ENCODE data around the gene VTI1B.

Gene VTI1B

GRCh38 chr14:67675219-67675582 is 769 bp upstream of the VTI1B start:
- DNase-seq = no peak

- peak; percentile 71 for DNase-seq
Measured at GRCh38 chr14:67674139-67674479, 323 bp downstream of the VTI1B start.

- DNase-seq = no peak
Measured at GRCh38 chr14:67673451-67673850, 981 bp downstream of the VTI1B start.

DNA sequence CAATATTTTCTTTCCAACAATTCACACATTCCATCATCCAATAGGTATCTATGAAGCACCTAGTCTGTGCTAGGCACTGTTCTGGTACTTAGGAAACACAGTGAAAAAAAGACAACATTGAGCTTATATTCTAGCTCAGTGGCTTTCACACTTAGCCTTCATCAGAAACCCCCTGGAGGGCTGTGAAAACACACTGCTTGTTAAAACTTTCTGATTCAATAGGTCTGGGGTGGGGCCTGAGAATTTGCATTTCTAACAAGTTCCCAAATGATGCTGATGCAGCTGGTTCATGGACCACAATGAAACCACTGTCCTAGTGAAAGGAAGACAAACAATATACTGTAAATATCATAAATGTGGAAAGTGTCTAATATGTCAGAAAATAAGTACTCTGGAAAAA is 5.9 kb downstream of the VTI1B start:
- no peak for DNase-seq

DNA sequence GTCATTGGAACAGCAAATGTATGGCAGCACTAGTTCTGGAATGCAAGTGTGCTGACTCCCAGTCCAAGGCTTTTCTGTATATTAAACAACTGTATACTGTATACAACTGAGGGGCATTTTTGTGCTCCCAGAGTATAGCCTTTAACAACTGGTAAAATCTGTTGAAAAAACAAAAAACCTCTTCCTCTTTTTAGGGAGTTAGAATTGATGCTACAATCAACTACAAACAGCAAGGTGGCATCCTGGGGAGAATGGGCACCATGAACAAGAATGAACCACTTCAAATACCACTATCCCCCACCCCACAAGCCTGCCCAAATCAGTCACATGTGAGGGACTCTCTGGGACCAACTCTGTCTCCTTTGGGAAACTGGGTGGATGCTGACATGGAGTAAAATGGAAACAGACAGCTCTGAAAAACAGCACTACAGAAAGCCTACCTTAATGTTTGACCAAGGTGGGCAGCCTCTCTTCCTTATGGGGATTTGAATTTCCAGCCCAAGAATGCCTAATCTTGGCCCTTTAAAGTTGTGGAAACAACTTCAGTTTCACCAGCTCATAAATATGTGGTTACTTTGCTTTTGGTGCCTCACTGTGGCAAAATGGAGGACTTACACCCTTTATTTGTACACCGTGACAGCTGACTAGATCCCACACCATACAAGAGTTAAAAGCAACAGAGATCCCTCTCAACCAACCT is 7.5 kb downstream of the VTI1B start:
- peak; percentile 59 for DNase-seq

GRCh38 chr14:67665868-67666267 is 8.6 kb downstream of the VTI1B start:
- no peak for DNase-seq

- DNase-seq = no peak
Measured at GRCh38 chr14:67663633-67664032, 10.8 kb downstream of the VTI1B start.

GRCh38 chr14:67653651-67654280 is 20.7 kb downstream of the VTI1B start:
- no peak for DNase-seq

DNA sequence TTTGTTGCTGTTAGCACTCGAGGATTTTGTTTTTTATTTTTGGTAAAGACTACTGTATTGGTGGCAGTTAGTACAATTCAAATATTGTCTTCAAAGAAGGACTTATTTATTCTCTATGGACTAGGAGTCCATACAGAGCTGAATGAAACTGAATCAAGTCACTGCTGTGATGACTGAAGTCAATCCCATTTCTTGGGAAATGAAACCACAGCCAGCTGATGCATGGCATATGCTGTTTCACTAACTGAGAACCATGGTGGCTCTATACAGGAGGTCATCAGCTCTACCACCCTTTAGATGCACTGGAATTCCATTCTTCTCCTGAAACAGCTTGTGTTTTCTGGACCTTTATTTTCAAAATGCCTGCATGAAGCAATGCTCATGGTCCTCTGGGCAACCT is 22.2 kb downstream of the VTI1B start:
- DNase-seq = no peak

- DNase-seq = no peak
Measured at GRCh38 chr14:67650694-67651093, 23.7 kb downstream of the VTI1B start.

DNA sequence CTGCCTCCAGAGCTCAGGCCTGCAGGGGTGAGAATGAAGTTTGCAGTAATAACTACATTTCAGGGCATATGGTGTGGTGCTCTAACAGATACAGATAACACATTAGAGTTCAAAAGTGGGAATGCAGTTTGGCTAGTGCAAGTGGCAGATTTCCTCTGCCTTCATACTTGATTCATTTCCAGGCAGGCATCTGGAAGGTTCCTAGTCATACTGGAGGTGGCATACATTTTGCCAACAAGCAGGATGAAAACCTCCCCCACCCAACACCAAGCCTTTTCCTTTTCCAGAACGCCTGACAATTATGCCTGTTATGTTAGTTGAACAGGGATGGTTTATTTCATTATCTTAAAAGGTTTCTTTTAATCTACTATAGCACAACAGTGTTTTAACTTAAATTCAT is 24.3 kb downstream of the VTI1B start:
- no peak for DNase-seq

DNA sequence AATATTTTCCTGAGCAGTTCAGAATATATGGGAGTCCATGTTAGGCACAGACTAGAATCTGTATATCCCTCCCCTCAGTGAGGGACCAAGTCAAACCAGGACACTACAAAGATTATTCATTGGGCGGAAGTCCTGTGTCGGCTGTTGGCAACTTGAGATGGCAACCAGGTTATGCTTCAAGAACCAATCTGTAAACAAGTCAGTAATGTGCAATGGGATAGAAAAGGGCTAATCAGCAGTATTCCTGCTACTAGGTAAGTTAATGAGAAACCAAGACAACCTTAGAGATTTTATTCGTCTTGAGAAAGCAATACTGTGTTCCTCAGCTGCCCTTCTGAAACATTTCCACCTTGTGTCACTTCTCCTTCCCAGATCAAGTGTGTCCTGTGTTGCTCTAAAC is 28.3 kb downstream of the VTI1B start:
- no peak for DNase-seq

DNA sequence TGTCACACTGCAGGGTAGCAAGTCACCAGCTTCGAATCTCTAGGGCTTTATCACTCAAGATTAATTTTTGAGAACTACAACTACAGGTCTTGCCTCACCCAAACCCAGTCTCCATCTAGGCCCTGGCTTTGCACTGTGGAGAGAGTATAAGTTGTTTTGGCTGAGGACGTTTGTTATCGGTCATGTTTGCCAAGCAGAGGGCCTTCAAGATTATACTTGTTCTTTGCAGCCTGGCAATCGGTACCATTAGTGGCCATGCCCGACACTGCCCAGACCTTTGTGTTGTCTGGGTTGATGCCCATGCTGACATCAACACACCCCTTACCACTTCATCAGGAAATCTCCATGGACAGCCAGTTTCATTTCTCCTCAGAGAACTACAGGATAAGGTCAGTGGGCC is 29.0 kb downstream of the VTI1B start:
- DNase-seq = no peak

DNA sequence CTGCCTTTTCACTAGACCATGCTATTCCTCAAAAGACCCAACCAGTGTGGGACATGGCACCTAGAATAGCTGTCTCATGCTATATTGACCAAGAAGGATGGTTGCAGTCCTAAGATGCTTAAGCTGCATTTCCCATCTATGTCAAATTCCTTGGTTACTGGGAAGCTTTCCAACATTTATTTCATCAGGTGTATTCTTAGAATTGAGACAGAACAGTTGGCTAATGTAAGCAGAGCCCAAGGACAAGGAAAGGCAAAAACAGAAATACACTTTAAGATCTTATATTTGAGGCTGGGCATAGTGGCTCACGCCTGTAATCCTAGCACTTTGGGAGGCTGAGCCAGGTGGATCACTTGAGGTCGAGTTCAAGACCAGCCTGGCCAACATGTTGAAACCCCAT is 30.0 kb downstream of the VTI1B start:
- DNase-seq = no peak

DNA sequence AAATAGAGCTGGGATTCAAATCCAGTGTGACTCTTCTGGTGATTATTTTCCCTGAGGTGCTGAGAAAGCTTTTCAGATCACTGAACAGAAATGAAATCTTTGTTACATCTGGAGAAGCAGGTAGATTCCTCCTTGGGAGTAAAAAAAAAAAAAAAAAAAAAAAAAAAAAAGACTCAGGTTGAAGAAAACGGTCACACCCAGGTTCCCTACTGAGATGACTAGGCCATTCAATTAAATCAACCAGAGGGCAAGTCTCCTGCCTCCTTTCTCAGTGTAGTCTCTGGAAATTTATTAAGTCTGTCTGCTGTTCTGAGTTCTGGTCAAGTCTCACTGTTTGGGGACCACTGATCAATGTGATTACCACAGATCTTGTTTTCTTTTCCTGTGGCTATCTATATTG is 30.7 kb downstream of the VTI1B start:
- DNase-seq = peak; percentile 74

- no peak for DNase-seq
Measured at GRCh38 chr14:67641902-67642749, 32.3 kb downstream of the VTI1B start.

GRCh38 chr14:67641480-67641879 is 33.0 kb downstream of the VTI1B start:
- DNase-seq = no peak

DNA sequence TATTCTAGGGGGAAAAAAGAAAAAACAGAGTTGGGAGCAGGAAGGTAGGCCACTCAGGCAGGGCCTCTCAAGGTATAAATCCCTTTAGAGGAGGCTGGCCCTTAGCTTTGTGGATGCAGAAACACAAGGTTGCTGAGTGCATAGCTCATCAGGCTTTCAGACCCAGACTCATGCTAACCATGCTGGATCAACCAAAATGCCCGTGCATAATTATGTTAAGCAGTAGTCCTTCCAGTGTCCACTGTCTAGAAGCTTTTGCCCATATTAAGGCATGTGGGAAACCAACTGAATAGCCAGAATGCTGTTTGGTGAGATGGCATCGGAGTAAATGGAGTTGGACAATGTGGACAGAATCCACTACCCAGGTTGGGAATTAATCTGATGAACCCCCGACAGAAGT is 35.8 kb downstream of the VTI1B start:
- DNase-seq = no peak

DNA sequence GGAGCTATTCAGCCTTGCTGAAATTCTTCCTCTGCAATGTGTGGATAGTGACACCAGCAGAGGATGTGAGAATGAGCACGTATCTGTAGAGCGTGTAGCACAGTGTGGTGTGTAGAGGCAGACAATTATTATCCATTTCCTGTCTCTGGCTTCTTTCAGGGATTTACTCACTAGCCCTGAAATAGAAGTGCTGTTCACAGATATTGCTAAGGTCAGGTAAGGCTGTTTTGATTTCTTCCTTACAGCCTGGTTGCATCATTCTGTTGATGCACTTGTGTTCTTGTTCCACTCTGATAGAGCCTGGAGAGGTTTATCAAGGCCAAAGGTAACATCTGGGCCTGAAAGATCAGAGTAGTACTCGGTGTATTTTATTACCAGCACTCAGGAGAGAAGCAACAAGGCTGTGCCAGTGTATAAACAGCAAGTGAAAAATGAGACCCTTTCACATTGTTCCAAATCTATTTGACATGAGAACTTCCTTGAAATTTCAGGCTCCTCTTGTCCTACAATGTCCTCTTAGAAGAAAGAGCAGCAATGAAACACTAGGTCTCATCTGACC is 38.0 kb downstream of the VTI1B start:
- peak; percentile 93 for DNase-seq

DNA sequence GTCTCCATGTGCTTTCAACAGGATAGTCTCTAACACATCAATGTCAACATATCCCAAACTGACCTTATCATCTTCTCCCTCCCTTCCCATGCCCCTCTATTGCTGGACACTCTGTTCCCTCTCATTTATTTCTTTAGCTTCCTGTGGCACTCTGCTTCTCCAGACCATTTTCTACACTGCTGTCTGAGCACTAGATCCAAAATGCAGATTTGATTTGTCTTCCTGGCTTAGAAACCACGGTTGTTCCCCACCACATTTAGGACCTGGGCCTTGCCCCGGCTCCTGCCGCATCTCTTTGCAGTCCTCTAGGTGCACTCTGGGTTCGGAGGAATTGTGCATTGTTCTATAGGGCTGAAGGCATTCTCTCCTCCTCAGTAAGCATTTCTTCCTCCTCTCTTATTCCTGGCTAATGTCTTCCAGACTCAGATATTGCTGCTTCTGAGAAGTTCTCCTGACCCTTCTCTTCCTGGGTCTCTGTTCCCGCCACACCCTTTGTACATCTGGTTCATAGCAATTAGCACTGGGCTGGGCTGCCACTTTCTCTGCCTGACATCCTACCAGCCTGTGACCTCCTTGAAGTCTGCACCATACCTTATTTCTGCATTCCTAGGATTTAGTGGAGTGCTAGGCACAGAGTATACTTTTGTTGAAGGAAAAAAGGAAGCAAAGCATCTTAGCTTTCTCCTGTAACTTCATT is 40.8 kb downstream of the VTI1B start:
- DNase-seq = no peak

- no peak for DNase-seq
Measured at GRCh38 chr14:67630938-67631337, 43.5 kb downstream of the VTI1B start.

DNA sequence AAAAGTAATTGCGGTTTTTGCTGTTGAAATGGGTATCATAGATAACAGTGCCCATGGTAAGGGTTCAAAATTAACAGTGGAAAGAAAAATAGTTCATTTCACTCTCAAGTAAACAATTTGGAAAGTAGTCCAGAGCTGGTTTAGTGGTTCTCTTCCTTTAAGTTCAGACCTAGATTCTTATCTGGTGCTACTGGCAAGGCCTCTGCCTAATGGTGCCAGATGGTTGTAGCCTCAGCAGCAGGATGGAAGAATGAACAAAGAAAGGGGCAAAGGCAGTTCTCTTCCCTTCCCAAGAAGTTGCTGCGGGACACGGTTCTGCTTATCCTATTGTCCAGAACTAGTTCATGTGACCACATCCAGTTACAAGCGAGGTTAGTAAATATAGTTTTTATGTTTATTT is 44.2 kb downstream of the VTI1B start:
- DNase-seq = no peak

- DNase-seq = no peak
Measured at GRCh38 chr14:67627519-67627918, 46.9 kb downstream of the VTI1B start.
